K562 (cell line): ENCODE data around the gene CCDC174. TPM values are rescaled to one million over a fixed set of nuclear protein-coding genes. Genes with fewer than 3 reads are reported as not detected.

Source experiments
- CBX3 ChIP-seq, 2 experiments: IDR thresholded peaks; 1 replicate in 1 of 2; 2 replicates in 1 of 2; pipeline ENCODE4 v1.6.1; 2012; ENCODE audit warnings: inconsistent platforms in 2 of 2, low read length in 2 of 2, borderline replicate concordance in 1 of 2, control low read depth in 1 of 2
- DDX20 ChIP-seq: fragments of 450-650 bp; IDR thresholded peaks from 2 replicates; pipeline ENCODE4 v1.6.1; 2016; ENCODE audit warnings: missing genetic modification characterization, low read depth, mild to moderate bottlenecking, missing compliant biosample characterization, moderate library complexity
- FOXA1 ChIP-seq: fragments of 450-650 bp; IDR thresholded peaks from 2 replicates; pipeline ENCODE4 v1.6.1; 2016; ENCODE audit warnings: mild to moderate bottlenecking, borderline replicate concordance
- GABPB1 ChIP-seq: sonication (generic); formaldehyde crosslinking; IDR thresholded peaks from 2 replicates; pipeline ENCODE4 v1.8.0; 2022; ENCODE audit warnings: mild to moderate bottlenecking, missing genetic modification reagents
- GATA2 ChIP-seq: sonication (generic); formaldehyde crosslinking; IDR thresholded peaks from 2 replicates; pipeline ENCODE4 v1.4.0; 2020; ENCODE audit warnings: mild to moderate bottlenecking, missing genetic modification reagents
- HSF4 ChIP-seq: fragments of 250-450 bp; sonication (Bioruptor Pico); IDR thresholded peaks from 2 replicates; pipeline ENCODE4 v2.1.2; 2022; ENCODE audit warnings: mild to moderate bottlenecking, moderate library complexity, borderline replicate concordance
- ILF3 ChIP-seq: fragments of 450-650 bp; IDR thresholded peaks from 2 replicates; pipeline ENCODE4 v1.6.1; 2018; ENCODE audit warnings: antibody characterized with exemption, mild to moderate bottlenecking, moderate library complexity, borderline replicate concordance
- IRF1 ChIP-seq: sonication (generic); formaldehyde crosslinking; IDR thresholded peaks from 2 replicates; pipeline ENCODE4 v1.8.0; 2022; ENCODE audit warnings: missing genetic modification reagents, mild to moderate bottlenecking, borderline replicate concordance
- JUND ChIP-seq, 2 experiments: IDR thresholded peaks; 2 replicates in 1 of 2; 3 replicates in 1 of 2; pipeline ENCODE4 v1.6.1; 2011; ENCODE audit warnings: borderline replicate concordance in 2 of 2, low read depth in 2 of 2, low read length in 2 of 2, improper control_type of control experiment in 1 of 2, missing biosample characterization in 1 of 2, missing genetic modification characterization in 1 of 2, missing genetic modification reagents in 1 of 2
- KAT8 ChIP-seq: fragments of 450-650 bp; IDR thresholded peaks from 2 replicates; pipeline ENCODE4 v1.6.1; 2016; ENCODE audit warnings: low read depth, mild to moderate bottlenecking
- KDM1A ChIP-seq, 2 experiments: fragments of 450-650 bp; IDR thresholded peaks; 2 replicates each; pipeline ENCODE4 v1.6.1; 2016; ENCODE audit warnings: mild to moderate bottlenecking in 2 of 2
- MAX ChIP-seq: sonication (generic); formaldehyde crosslinking; IDR thresholded peaks from 2 replicates; pipeline ENCODE4 v1.9.0; 2022; ENCODE audit warnings: mild to moderate bottlenecking, missing genetic modification reagents
- PBX2 ChIP-seq, 2 experiments: IDR thresholded peaks in 1 of 2; conservative IDR thresholded peaks in 1 of 2; 2 replicates each; pipeline ENCODE4 v1.6.1; 2016; ENCODE audit warnings: low read depth in 2 of 2, mild to moderate bottlenecking in 1 of 2, missing compliant biosample characterization in 1 of 2, missing genetic modification characterization in 1 of 2, moderate library complexity in 1 of 2
- PHB2 ChIP-seq: fragments of 450-650 bp; IDR thresholded peaks from 2 replicates; pipeline ENCODE4 v1.6.1; 2017; ENCODE audit warnings: low read depth
- RHOXF2B ChIP-seq: fragments of 250-450 bp; sonication (Bioruptor Pico); conservative IDR thresholded peaks from 2 replicates; pipeline ENCODE4 v1.5.1; 2021
- RNF2 ChIP-seq: sonication (generic); IDR thresholded peaks from 2 replicates; pipeline ENCODE4 v1.6.1; 2016
- SREBF2 ChIP-seq: sonication (generic); formaldehyde crosslinking; IDR thresholded peaks from 2 replicates; pipeline ENCODE4 v1.4.0; 2020; ENCODE audit warnings: mild to moderate bottlenecking, missing genetic modification reagents
- TAF1 ChIP-seq: IDR thresholded peaks from 2 replicates; pipeline ENCODE4 v1.6.1; 2011; ENCODE audit warnings: mild to moderate bottlenecking, low read length, moderate library complexity; ENCODE audit not compliant: insufficient read depth, control insufficient read depth, severe bottlenecking; ENCODE audit errors: extremely low read depth
- TCF7 ChIP-seq: sonication (generic); IDR thresholded peaks from 2 replicates; pipeline ENCODE4 v1.6.1; 2016; ENCODE audit warnings: antibody characterized with exemption, borderline replicate concordance
- TRIM28 ChIP-seq: fragments of 450-650 bp; IDR thresholded peaks from 2 replicates; pipeline ENCODE4 v1.6.1; 2017
- ZNF24 ChIP-seq: fragments of 450-650 bp; IDR thresholded peaks from 2 replicates; pipeline ENCODE4 v1.6.1; 2016
- ZNF431 ChIP-seq: sonication (generic); formaldehyde crosslinking; IDR thresholded peaks from 2 replicates; pipeline ENCODE4 v1.8.0; 2022; ENCODE audit warnings: mild to moderate bottlenecking, missing genetic modification reagents
- ZNF444 ChIP-seq: fragments of 250-450 bp; sonication (Bioruptor Pico); IDR thresholded peaks from 2 replicates; pipeline ENCODE4 v1.4.0; 2020; ENCODE audit warnings: mild to moderate bottlenecking, moderate library complexity
- ZNF785 ChIP-seq: fragments of 250-450 bp; sonication (Bioruptor Pico); IDR thresholded peaks from 2 replicates; pipeline ENCODE4 v1.4.0; 2020; ENCODE audit warnings: mild to moderate bottlenecking
- polyA plus RNA-seq, 8 experiments: library from polyadenylated mRNA; depleted of rRNA in 4 of 8; stranded (reverse) in 5 of 8; unstranded in 3 of 8; fragments of >200 nt; fragmentation: Nextera tagmentation in 2 of 8; fragmentation: Illumina TruSeq in 1 of 8; extraction: Ambion mirVana in 2 of 8; extraction: Trizol in 1 of 8; gene quantifications; 2 replicates each; pipeline versions ENCODE4 v1.2.1 to v1.2.3, GENCODE V29; 2011 to 2014; ENCODE audit warnings: inconsistent platforms in 1 of 8, missing spikeins in 1 of 8
- total RNA-seq, 7 experiments: library from RNA; depleted of rRNA in 6 of 7; stranded (reverse); fragments of >200 nt in 6 of 7; fragmentation: Illumina TruSeq in 2 of 7; extraction: Trizol in 2 of 7; gene quantifications; 2 replicates each; pipeline versions ENCODE4 v1.2.1 to v1.2.3, GENCODE V29; 2011 to 2021; ENCODE audit warnings: low replicate concordance in 1 of 7

The CCDC174 gene
- total and polyA plus RNA-seq, 9 of the 15 experiments (the other 6 are each of a cell fraction or from before 2014, with no cell fraction given), result 7.4 to 41.0 (median 28.5) TPM

GRCh38 chr3:14651440-14652251 is at the start of gene CCDC174 (continued):
- TF ChIP-seq KAT8, result peak; percentile 40; the same call in 1 of the 2 replicates
- no peak; the same call in 1 of the 2 replicates for TF ChIP-seq TRIM28
- 0 out of 2 replicates have a peak, but pooled peaks have one; percentile 33 for TF ChIP-seq RNF2
- TF ChIP-seq IRF1 (CRISPR knock-in tag), result no peak
- TF ChIP-seq CBX3 (IDR thresholded peaks at IDR 0.05; ENCODE audit: borderline replicate concordance in 1 of 2, low read length in 2 of 2), result peak in 1 of 2 experiments; percentile 94; a peak in 2 of 3 replicates
- no peak for TF ChIP-seq ZNF785 (CRISPR knock-in tag)
- TF ChIP-seq KDM1A (IDR thresholded peaks at IDR 0.05), result no peak
- TF ChIP-seq PBX2 (CRISPR knock-in tag; IDR thresholded peaks at IDR 0.05; ENCODE audit: low read depth), result no peak
- TF ChIP-seq PBX2 (tag; conservative IDR thresholded peaks at IDR 0.05; ENCODE audit: low read depth), result peak; percentile 68
- peak; percentile 92 for TF ChIP-seq TAF1
- no peak for TF ChIP-seq DDX20 (tag)
- no peak for TF ChIP-seq TCF7
- TF ChIP-seq PHB2, result 0 out of 2 replicates have a peak, but pooled peaks have one; percentile 20
- TF ChIP-seq ILF3, result no peak
- TF ChIP-seq JUND (IDR thresholded peaks at IDR 0.05; ENCODE audit: borderline replicate concordance, low read depth, low read length), result peak; percentile 88
- TF ChIP-seq JUND (tag; IDR thresholded peaks at IDR 0.05; ENCODE audit: borderline replicate concordance, low read depth, low read length), result peak; percentile 93; the same call in 2 of the 3 replicates
- TF ChIP-seq ZNF444 (CRISPR knock-in tag), result 0 out of 2 replicates have a peak, but pooled peaks have one; percentile 9
- no peak for TF ChIP-seq HSF4
- peak; percentile 83 for TF ChIP-seq GATA2
- TF ChIP-seq SREBF2 (CRISPR knock-in tag), result no peak
- 0 out of 2 replicates have a peak, but pooled peaks have one; percentile 51 for TF ChIP-seq ZNF431
- peak; percentile 98 for TF ChIP-seq GABPB1 (CRISPR knock-in tag)
- no peak for TF ChIP-seq FOXA1
- peak; percentile 39; the same call in 1 of the 2 replicates for TF ChIP-seq ZNF24
- TF ChIP-seq MAX, result peak; percentile 56; the same call in 1 of the 2 replicates
- TF ChIP-seq RHOXF2B (CRISPR knock-in tag), result no peak
